B cell (primary cell): ENCODE data around the gene COX14. TPM values are rescaled to one million over a fixed set of nuclear protein-coding genes. Genes with fewer than 3 reads are reported as not detected.

ENCODE experiments used
- ATAC-seq: fragments of 200-7000 bp; cut with Tn5 transposase; one replicate; pipeline ENCODE4 v1.10.0; 2021; ENCODE audit warnings: low read depth, mild to moderate bottlenecking, moderate number of reproducible peaks, moderate library complexity
- CTCF ChIA-PET: fragments of 350-600 bp; sonication (Branson Sonifier 250); formaldehyde crosslinking; loops from one replicate; lab custom pipeline; 2021; ENCODE audit warnings: antibody characterized with exemption, inconsistent platforms; lab: Charles Lee
- POLR2A ChIA-PET: fragments of 350-600 bp; sonication (Branson Sonifier 250); formaldehyde crosslinking; loops from one replicate; lab custom pipeline; 2021; ENCODE audit warnings: antibody characterized with exemption; lab: Charles Lee
- DNase-seq: peaks from one replicate; pipeline ENCODE4 v3.0.0; 2013
- H2AFZ ChIP-seq: 2 replicates; pipeline ENCODE4 v1.6.1; 2012; ENCODE audit warnings: mild to moderate bottlenecking, low read depth, low read length; ENCODE audit not compliant: insufficient read depth, poor library complexity, severe bottlenecking
- H3K27ac ChIP-seq, 2 donors: 1 replicate in 1 of 2; 2 replicates in 1 of 2; pipeline ENCODE4 v1.5.1; 2012 to 2013; ENCODE audit warnings: low read length in 2 of 2, mild to moderate bottlenecking in 2 of 2, moderate library complexity in 1 of 2
- H3K27me3 ChIP-seq, 4 experiments: fragments of 200-600 bp in 1 of 4; sonication (generic) in 1 of 4; replicated peaks in 1 of 4; 1 replicate in 2 of 4; 2 replicates in 2 of 4; pipeline versions ENCODE4 v1.6.1 to v1.7.0; 2013 to 2016; ENCODE audit warnings: low read length in 3 of 4, mild to moderate bottlenecking in 2 of 4, mixed read lengths in 1 of 4, moderate library complexity in 1 of 4; ENCODE audit not compliant: insufficient read depth in 4 of 4, control insufficient read depth in 3 of 4; ENCODE audit errors: control extremely low read depth in 1 of 4
- H3K36me3 ChIP-seq, 2 experiments: replicated peaks in 1 of 2; 1 replicate in 1 of 2; 2 replicates in 1 of 2; pipeline versions ENCODE4 v1.6.1 to v1.7.1; 2013; ENCODE audit warnings: low read length in 1 of 2; ENCODE audit not compliant: insufficient read depth in 2 of 2, control insufficient read depth in 1 of 2; ENCODE audit errors: control extremely low read depth in 1 of 2, extremely low read depth in 1 of 2
- H3K4me1 ChIP-seq, 2 donors: fragments of 200-600 bp in 1 of 2; sonication (generic) in 1 of 2; 1 replicate in 1 of 2; 2 replicates in 1 of 2; pipeline versions ENCODE4 v1.5.1 to v1.6.1; 2013 to 2017; ENCODE audit warnings: low read length in 2 of 2; ENCODE audit not compliant: control insufficient read depth in 2 of 2, insufficient read depth in 2 of 2
- H3K4me2 ChIP-seq: replicated peaks from 2 replicates; pipeline ENCODE3; 2012; ENCODE audit warnings: mild to moderate bottlenecking, low read depth, low read length; ENCODE audit not compliant: poor library complexity, severe bottlenecking
- H3K4me3 ChIP-seq, 5 experiments: fragments of 200-600 bp in 1 of 5; sonication (generic) in 1 of 5; 1 replicate in 3 of 5; 2 replicates in 2 of 5; pipeline versions ENCODE4 v1.5.1 to v1.7.0; 2011 to 2016; ENCODE audit warnings: low read length in 4 of 5, mild to moderate bottlenecking in 4 of 5, low read depth in 2 of 5, control low read depth in 1 of 5, moderate library complexity in 1 of 5; ENCODE audit not compliant: insufficient read depth in 1 of 5; ENCODE audit errors: control extremely low read depth in 1 of 5, extremely low read depth in 1 of 5
- H3K79me2 ChIP-seq: fragments of 200-600 bp; sonication (generic); one replicate; pipeline ENCODE4 v1.6.0; 2016; ENCODE audit warnings: low read length; ENCODE audit not compliant: control insufficient read depth, insufficient read depth
- H3K9ac ChIP-seq: fragments of 200-600 bp; sonication (generic); 2 replicates; pipeline ENCODE4 v1.6.1; 2017; ENCODE audit warnings: mild to moderate bottlenecking, low read length, moderate library complexity
- H3K9me3 ChIP-seq, 3 donors: one replicate each; pipeline versions ENCODE4 v1.6.1 to v1.7.1; 2013; ENCODE audit warnings: low read length in 2 of 3; ENCODE audit not compliant: control insufficient read depth in 2 of 3, insufficient read depth in 1 of 3; ENCODE audit errors: control extremely low read depth in 1 of 3
- H4K20me1 ChIP-seq: 2 replicates; pipeline ENCODE4 v1.6.0; 2012; ENCODE audit warnings: mild to moderate bottlenecking, low read length; ENCODE audit not compliant: insufficient read depth, control insufficient read depth, poor library complexity, severe bottlenecking
- H3K27ac Mint-ChIP-seq: one replicate; pipeline ENCODE4 v1.8.0; 2021; ENCODE audit warnings: mixed read lengths
- H3K27me3 Mint-ChIP-seq: one replicate; pipeline ENCODE4 v1.8.0; 2021; ENCODE audit warnings: mixed read lengths
- H3K4me1 Mint-ChIP-seq: one replicate; pipeline ENCODE4 v1.8.0; 2021; ENCODE audit warnings: mixed read lengths
- H3K4me3 Mint-ChIP-seq: one replicate; pipeline ENCODE4 v1.8.0; 2021; ENCODE audit warnings: mixed read lengths
- H3K9me3 Mint-ChIP-seq: one replicate; pipeline ENCODE4 v1.8.0; 2022; ENCODE audit warnings: mixed read lengths; ENCODE audit not compliant: insufficient read depth
- EZH2 ChIP-seq: IDR thresholded peaks from 2 replicates; pipeline ENCODE4 v1.6.1; 2012; ENCODE audit warnings: borderline replicate concordance, low read depth, mild to moderate bottlenecking, moderate library complexity, low read length; ENCODE audit not compliant: insufficient read depth, poor library complexity, severe bottlenecking
- WGBS: methylation state at CpG from one replicate; pipeline ENCODE4 v1.1.5; 2013; ENCODE audit warnings: missing lambda C conversion rate; ENCODE audit not compliant: insufficient coverage; 5-methylcytosine and 5-hydroxymethylcytosine counted together
- intact Hi-C: fragments of 100-400 bp; cut with micrococcal nuclease; formaldehyde crosslinking; loops from one replicate; pipeline ENCODE4 v1.10.0; 2022
- polyA plus RNA-seq: library from polyadenylated mRNA; depleted of rRNA; stranded (reverse); fragments of >200 nt; gene quantifications from 2 replicates; pipeline ENCODE4 v1.2.3, GENCODE V29; 2012
- total RNA-seq, 2 donors: library from RNA; stranded (reverse); fragments of 120-200 nt in 1 of 2; gene quantifications; 1 replicate in 1 of 2; 2 replicates in 1 of 2; pipeline versions ENCODE4 v1.2.3 to v1.2.4, GENCODE V29; 2013 to 2022
- TF ChIP-seq, protein P1 (sequence below): fragments of 200-600 bp; IDR thresholded peaks from one replicate; pipeline ENCODE4 v1.8.0; 2022; ENCODE audit warnings: antibody characterized with exemption, mild to moderate bottlenecking

The COX14 gene
- total and polyA plus RNA-seq, 2 donors (not counting 1 experiment from before 2014, with no cell fraction given) = 31.8 to 60.4 TPM

DNA sequence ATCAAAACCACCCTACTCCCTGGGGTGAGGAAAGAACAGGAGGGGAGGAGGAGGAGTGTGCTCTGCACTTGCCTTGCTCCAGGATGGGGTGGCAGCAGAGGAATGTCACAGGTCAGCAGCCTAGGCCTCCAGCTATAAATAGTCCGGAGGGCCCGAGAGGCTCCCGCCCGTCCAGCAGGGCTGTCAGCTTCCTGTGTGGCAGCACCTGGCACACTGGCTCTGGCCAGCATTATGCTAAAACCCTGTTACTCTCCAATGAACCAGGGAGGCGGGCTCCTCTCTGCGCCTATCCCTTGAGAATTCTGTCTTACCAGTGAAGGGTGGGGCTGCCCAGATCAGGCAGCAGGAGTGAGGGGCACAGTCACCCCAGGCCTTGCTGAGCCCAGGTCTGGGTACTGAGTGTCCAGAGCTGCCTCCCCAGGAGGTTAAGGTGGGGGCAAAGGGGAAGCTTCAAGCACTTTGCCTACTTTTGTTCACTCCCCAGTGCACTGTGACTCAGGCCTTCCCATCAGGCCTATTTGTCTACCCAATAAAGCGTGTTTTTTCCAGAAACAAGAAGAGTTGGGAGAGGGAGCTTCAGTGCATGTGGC is 1.2 kb upstream of the COX14 start:
- peaks cover 38% of the 10 kb centered on the region for H3K79me2 ChIP-seq
- H3K9me3 Mint-ChIP-seq = no peaks in the 10 kb centered on the region
- POLR2A ChIA-PET = interaction anchor here (0.5 to 4.3 kb wide), 12 partner anchors 13 to 1128 kb away, joined by 3 to 69 read pairs (median 4); partner anchors contain the start of genes CERS5, DAZAP2, RACGAP1 and SMARCD1
- H3K9ac ChIP-seq = peak overlapping the region; percentile 53
- H3K9me3 ChIP-seq = no peaks in the 10 kb centered on the region
- H3K27me3 ChIP-seq = no peaks in the 10 kb centered on the region
- H4K20me1 ChIP-seq = peaks cover 15% of the 10 kb centered on the region
- ATAC-seq (peak; percentile 19), DNase-seq (peak; percentile 75)
- CTCF ChIA-PET = interaction anchor here (0.5 to 14.8 kb wide), 26 partner anchors 8 to 876 kb away, joined by 3 to 343 read pairs (median 6); partner anchors contain the start of genes CERS5, GPD1, LARP4 and NCKAP5L
- H3K27me3 Mint-ChIP-seq = no peaks in the 10 kb centered on the region
- H3K4me1 ChIP-seq = peaks cover 30 to 57% of the 10 kb centered on the region in 2 donors
- 0% methylated on average over 6 of the region's 7 CpGs for WGBS
- peaks cover 58% of the 10 kb centered on the region for H3K4me1 Mint-ChIP-seq
- H3K27ac Mint-ChIP-seq = peak overlapping the region; percentile 98
- peaks cover 0 to 17% of the 10 kb centered on the region in 2 experiments for H3K36me3 ChIP-seq
- peak overlapping the region; percentile 81 to 85 for H3K27ac ChIP-seq
- peak overlapping the region; percentile 81 for H2AFZ ChIP-seq
- peak overlapping the region; percentile 86 for H3K4me2 ChIP-seq
- intact Hi-C loops = loop anchor here (1.0 to 5.0 kb wide), 4 partner anchors 26 to 924 kb away; partner anchors contain the start of genes CERS5, RACGAP1, SMARCD1 and TUBA1A
- H3K4me3 ChIP-seq = peak overlapping the region in 4 of 5 experiments; percentile 40 to 58 (median 49)
- no peak for TF ChIP-seq EZH2
- TF ChIP-seq, protein P1, sequence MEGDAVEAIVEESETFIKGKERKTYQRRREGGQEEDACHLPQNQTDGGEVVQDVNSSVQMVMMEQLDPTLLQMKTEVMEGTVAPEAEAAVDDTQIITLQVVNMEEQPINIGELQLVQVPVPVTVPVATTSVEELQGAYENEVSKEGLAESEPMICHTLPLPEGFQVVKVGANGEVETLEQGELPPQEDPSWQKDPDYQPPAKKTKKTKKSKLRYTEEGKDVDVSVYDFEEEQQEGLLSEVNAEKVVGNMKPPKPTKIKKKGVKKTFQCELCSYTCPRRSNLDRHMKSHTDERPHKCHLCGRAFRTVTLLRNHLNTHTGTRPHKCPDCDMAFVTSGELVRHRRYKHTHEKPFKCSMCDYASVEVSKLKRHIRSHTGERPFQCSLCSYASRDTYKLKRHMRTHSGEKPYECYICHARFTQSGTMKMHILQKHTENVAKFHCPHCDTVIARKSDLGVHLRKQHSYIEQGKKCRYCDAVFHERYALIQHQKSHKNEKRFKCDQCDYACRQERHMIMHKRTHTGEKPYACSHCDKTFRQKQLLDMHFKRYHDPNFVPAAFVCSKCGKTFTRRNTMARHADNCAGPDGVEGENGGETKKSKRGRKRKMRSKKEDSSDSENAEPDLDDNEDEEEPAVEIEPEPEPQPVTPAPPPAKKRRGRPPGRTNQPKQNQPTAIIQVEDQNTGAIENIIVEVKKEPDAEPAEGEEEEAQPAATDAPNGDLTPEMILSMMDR = no peak
- H3K4me3 Mint-ChIP-seq = peak overlapping the region; percentile 96

- H3K27ac Mint-ChIP-seq = peak overlapping the region; percentile 98
- H3K9ac ChIP-seq = peak overlapping the region; percentile 53
- peaks cover 43% of the 10 kb centered on the region for H3K79me2 ChIP-seq
- ATAC-seq (no peak), DNase-seq (no peak)
- H3K27me3 ChIP-seq = no peaks in the 10 kb centered on the region
- H3K4me2 ChIP-seq = peak overlapping the region; percentile 86
- H3K36me3 ChIP-seq = peaks cover 0 to 20% of the 10 kb centered on the region in 2 experiments
- ChIA-PET POLR2A (interaction anchor here (0.5 to 4.3 kb wide), 8 partner anchors 13 to 1127 kb away, joined by 3 to 69 read pairs (median 6); partner anchors contain the start of genes CERS5, DAZAP2, RACGAP1 and SMARCD1), CTCF (interaction anchor here (0.9 to 14.8 kb wide), 22 partner anchors 8 to 289 kb away, joined by 3 to 343 read pairs (median 6); partner anchors contain the start of genes CERS5, GPD1, LARP4 and NCKAP5L)
- H3K27me3 Mint-ChIP-seq = no peaks in the 10 kb centered on the region
- peak overlapping the region; percentile 81 to 85 for H3K27ac ChIP-seq
- peaks cover 20% of the 10 kb centered on the region for H4K20me1 ChIP-seq
- 16% methylated on average over 19 of the region's 19 CpGs for WGBS
- H3K4me1 Mint-ChIP-seq = peaks cover 61% of the 10 kb centered on the region
- peak overlapping the region in 4 of 5 experiments; percentile 40 to 58 (median 49) for H3K4me3 ChIP-seq
- H3K9me3 ChIP-seq = no peaks in the 10 kb centered on the region
- peak overlapping the region; percentile 96 for H3K4me3 Mint-ChIP-seq
- TF ChIP-seq, protein P1 = peak; percentile 95
- TF ChIP-seq EZH2 = no peak
- peak overlapping the region; percentile 81 for H2AFZ ChIP-seq
- intact Hi-C loops = loop anchor here (1.0 to 5.0 kb wide), 4 partner anchors 26 to 924 kb away; partner anchors contain the start of genes CERS5, RACGAP1, SMARCD1 and TUBA1A
- no peaks in the 10 kb centered on the region for H3K9me3 Mint-ChIP-seq
- H3K4me1 ChIP-seq = peaks cover 30 to 58% of the 10 kb centered on the region in 2 donors
Measured at GRCh38 chr12:50111395-50111692, 692 bp upstream of the COX14 start.
